GM18520 (cell line): ENCODE data around the gene MRTFA.
"Not testable (repeated sequence)": the region's sequence is repeated elsewhere in the genome, so short reads cannot be mapped to it uniquely, and the experiment has no call there.

Experiments used
- ATAC-seq: cut with Tn5 transposase; IDR thresholded peaks from one replicate; pipeline ENCODE4 v1.9.1; 2021; ENCODE audit not compliant: unreplicated experiment

Gene MRTFA

GRCh38 chr22:40403141-40403540, 233.4 kb downstream of the MRTFA start:
- no peak for ATAC-seq

- no peak for ATAC-seq
Measured at GRCh38 chr22:40401981-40402406, 234.5 kb downstream of the MRTFA start.

GRCh38 chr22:40401532-40401931, 235.0 kb downstream of the MRTFA start:
- ATAC-seq: no peak

- no peak for ATAC-seq
Measured at GRCh38 chr22:40400159-40400558, 236.4 kb downstream of the MRTFA start.

- no peak for ATAC-seq
Measured at GRCh38 chr22:40399621-40400020, 236.9 kb downstream of the MRTFA start.

GRCh38 chr22:40397396-40397795, 239.1 kb downstream of the MRTFA start:
- no peak for ATAC-seq

GRCh38 chr22:40396882-40397281, 239.6 kb downstream of the MRTFA start:
- no peak for ATAC-seq

- ATAC-seq: no peak
Measured at GRCh38 chr22:40395607-40396006, 240.9 kb downstream of the MRTFA start.

- ATAC-seq: no peak
Measured at GRCh38 chr22:40394607-40395006, 241.9 kb downstream of the MRTFA start.

- ATAC-seq: no peak
Measured at GRCh38 chr22:40392618-40393017, 243.9 kb downstream of the MRTFA start.

GRCh38 chr22:40391417-40391816, 245.1 kb downstream of the MRTFA start:
- ATAC-seq: no peak

- no peak for ATAC-seq
Measured at GRCh38 chr22:40388231-40388630, 248.3 kb downstream of the MRTFA start.

- ATAC-seq: no peak
Measured at GRCh38 chr22:40387746-40388145, 248.8 kb downstream of the MRTFA start.

- no peak for ATAC-seq
Measured at GRCh38 chr22:40385036-40385782, 251.3 kb downstream of the MRTFA start.

- no peak for ATAC-seq
Measured at GRCh38 chr22:40383905-40384304, 252.6 kb downstream of the MRTFA start.

- ATAC-seq: no peak
Measured at GRCh38 chr22:40381461-40381860, 255.1 kb downstream of the MRTFA start.

- ATAC-seq: not testable (repeated sequence)
Measured at GRCh38 chr22:40378448-40378847, 258.1 kb downstream of the MRTFA start.

- no peak for ATAC-seq
Measured at GRCh38 chr22:40377931-40378330, 258.6 kb downstream of the MRTFA start.

- no peak for ATAC-seq
Measured at GRCh38 chr22:40376149-40376548, 260.4 kb downstream of the MRTFA start.

GRCh38 chr22:40374567-40374966, 262.0 kb downstream of the MRTFA start:
- no peak for ATAC-seq

GRCh38 chr22:40368836-40369235, 267.7 kb downstream of the MRTFA start:
- ATAC-seq: no peak

- ATAC-seq: no peak
Measured at GRCh38 chr22:40368016-40368415, 268.5 kb downstream of the MRTFA start.

- ATAC-seq: no peak
Measured at GRCh38 chr22:40367342-40367741, 269.2 kb downstream of the MRTFA start.
